ENCODE measurements around the gene GADD45B. TPM values are rescaled to one million over a fixed set of nuclear protein-coding genes. Genes with fewer than 3 reads are reported as not detected.

The GADD45B gene, protein sequence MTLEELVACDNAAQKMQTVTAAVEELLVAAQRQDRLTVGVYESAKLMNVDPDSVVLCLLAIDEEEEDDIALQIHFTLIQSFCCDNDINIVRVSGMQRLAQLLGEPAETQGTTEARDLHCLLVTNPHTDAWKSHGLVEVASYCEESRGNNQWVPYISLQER
- total RNA-seq = 17.9 and 19.5 TPM in 2 replicates

DNA sequence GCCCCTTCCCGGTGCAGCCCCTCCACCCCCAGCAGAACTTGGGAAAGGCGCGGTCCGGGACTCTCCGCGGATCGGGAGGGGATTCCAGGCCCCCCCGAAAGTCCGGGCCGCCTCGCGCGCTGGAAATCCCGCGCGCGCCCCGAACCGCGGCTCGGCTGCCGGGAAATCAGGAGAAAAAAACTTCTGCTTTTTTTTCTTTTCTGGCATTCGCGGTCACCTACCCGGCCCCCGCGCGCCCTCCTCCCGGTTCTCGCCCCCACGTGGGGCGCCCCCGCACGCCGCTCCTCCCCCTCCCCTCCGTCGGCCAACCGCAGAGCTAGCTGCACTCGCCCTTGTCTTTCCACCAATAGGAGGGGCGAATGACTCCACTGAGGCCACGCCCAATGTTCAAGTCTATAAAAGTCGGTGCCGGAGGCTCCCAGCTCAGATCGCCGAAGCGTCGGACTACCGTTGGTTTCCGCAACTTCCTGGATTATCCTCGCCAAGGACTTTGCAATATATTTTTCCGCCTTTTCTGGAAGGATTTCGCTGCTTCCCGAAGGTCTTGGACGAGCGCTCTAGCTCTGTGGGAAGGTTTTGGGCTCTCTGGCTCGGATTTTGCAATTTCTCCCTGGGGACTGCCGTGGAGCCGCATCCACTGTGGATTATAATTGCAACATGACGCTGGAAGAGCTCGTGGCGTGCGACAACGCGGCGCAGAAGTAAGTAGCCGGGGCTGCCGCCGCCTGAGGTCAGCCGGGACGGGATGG is at the start of gene GADD45B:
GADD45B (plus strand) TSS at position 426 of the 749 bp plus-strand sequence; CDS start at position 658, 232 bp downstream.

DNA sequence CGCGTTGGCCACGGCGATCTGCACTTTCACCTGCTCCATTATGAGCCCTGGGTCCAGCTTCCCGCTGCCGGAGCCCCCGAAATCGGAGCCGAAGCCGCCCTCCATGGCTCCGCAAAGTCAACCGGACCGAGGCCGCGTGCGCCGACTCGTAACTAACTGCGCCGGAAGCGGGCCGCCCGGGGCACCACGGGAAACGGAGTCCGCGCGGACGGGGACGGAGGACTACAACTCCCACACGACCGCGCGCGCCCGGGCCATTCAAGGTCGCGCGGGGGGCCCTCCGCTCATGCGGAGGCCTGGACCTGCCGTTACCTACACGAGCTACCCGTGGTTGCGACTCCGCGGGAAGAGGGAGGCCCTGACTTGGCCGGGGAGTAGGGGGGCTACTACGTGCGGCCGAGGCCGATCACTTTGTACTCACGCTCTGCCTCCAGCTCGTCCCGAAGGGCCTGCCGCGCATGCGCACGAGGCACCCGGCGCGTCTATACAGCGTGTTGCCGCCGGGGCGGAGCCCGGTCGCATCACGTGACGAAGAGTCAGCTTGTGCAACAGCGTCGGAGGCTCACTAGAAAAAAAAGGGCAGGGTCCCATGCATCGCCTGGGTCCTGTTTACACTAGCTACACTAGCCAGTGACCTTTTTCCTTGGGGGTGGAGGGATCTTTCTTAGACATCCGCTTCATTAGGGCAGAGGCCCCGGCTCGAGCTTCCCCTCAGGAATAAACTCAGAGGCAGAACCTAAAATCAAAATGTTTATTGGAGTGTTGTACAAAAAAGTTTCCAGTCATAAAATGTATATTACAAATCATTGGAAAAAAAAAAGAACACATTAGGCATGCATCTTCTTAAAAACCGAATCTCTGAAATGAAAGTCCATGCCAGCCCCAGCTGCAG is 48.3 kb upstream of the GADD45B start, which contains the start of gene TIMM13:
TIMM13 (minus strand) TSS at position 158 of the 892 bp plus-strand sequence; CDS start at position 105, 53 bp downstream.

Other genes with a start within 250 kb of the GADD45B start
- gene PLEKHJ1, start 239.8 kb upstream of the GADD45B start, total RNA-seq = 32.8 and 48.1 TPM in 2 replicates
- gene SF3A2, start 239.3 kb upstream of the GADD45B start, total RNA-seq = 24.6 and 27.6 TPM in 2 replicates
- gene AMH, start 226.8 kb upstream of the GADD45B start, total RNA-seq = 0.16 and 0.17 TPM in 2 replicates
- gene JSRP1, start 219.7 kb upstream of the GADD45B start, total RNA-seq = not detected in 2 replicates
- not detected in 2 replicates for gene PEAK3, start 194.0 kb upstream of the GADD45B start, total RNA-seq
- not detected in 2 replicates for gene LINGO3, start 168.0 kb upstream of the GADD45B start, total RNA-seq
- gene LSM7, start 147.5 kb upstream of the GADD45B start, total RNA-seq = 93.1 and 119 TPM in 2 replicates
- 27.9 and 33.4 TPM in 2 replicates for gene SPPL2B, start 147.4 kb upstream of the GADD45B start, total RNA-seq
- not detected in 2 replicates for gene TMPRSS9, start 115.9 kb upstream of the GADD45B start, total RNA-seq
- gene TIMM13, start 48.5 kb upstream of the GADD45B start, total RNA-seq = 41.2 and 43.8 TPM in 2 replicates
- 51.1 and 54.7 TPM in 2 replicates for gene LMNB2, start 19.2 kb upstream of the GADD45B start, total RNA-seq
- 0.17 and 0.47 TPM in 2 replicates for gene GNG7, start 226.6 kb downstream of the GADD45B start, total RNA-seq
- 2.0 and 7.2 TPM in 2 replicates for gene DIRAS1, start 245.2 kb downstream of the GADD45B start, total RNA-seq

Data from bronchial smooth muscle cell (primary cell).